Dermis blood vessel endothelial cell (primary cell): ENCODE measurements around the gene KAT6B. TPM values are rescaled to one million over a fixed set of nuclear protein-coding genes. Genes with fewer than 3 reads are reported as not detected.
"Not testable (repeated sequence)": the region's sequence is repeated elsewhere in the genome, so short reads cannot be mapped to it uniquely, and the experiment has no call there.

Experiments
- DNase-seq: peaks from one replicate; pipeline ENCODE4 v3.0.0; 2010
- total RNA-seq: library from RNA; depleted of rRNA; stranded (reverse); fragments of >200 nt; gene quantifications from 2 replicates; pipeline ENCODE4 v1.2.3, GENCODE V29; 2014

KAT6B gene
- total RNA-seq, 1 donor from 2014 or later: 26.5 TPM

GRCh38 chr10:74862625-74863024 lies 36.2 kb downstream of the KAT6B start:
- DNase-seq: no peak

- no peak for DNase-seq
Measured at GRCh38 chr10:74863551-74863950, 37.2 kb downstream of the KAT6B start.

- no peak for DNase-seq
Measured at GRCh38 chr10:74867351-74867750, 41.0 kb downstream of the KAT6B start.

GRCh38 chr10:74868392-74868977 lies 42.1 kb downstream of the KAT6B start:
- no peak for DNase-seq

GRCh38 chr10:74869635-74870034 lies 43.2 kb downstream of the KAT6B start:
- DNase-seq: no peak

- DNase-seq: no peak
Measured at GRCh38 chr10:74870191-74870590, 43.8 kb downstream of the KAT6B start.

GRCh38 chr10:74871595-74872382 lies 45.4 kb downstream of the KAT6B start:
- DNase-seq: no peak

- no peak for DNase-seq
Measured at GRCh38 chr10:74873803-74874454, 47.5 kb downstream of the KAT6B start.

GRCh38 chr10:74874649-74875048 lies 48.2 kb downstream of the KAT6B start:
- DNase-seq: no peak

- no peak for DNase-seq
Measured at GRCh38 chr10:74875068-74875467, 48.7 kb downstream of the KAT6B start.

GRCh38 chr10:74875966-74876365 lies 49.6 kb downstream of the KAT6B start:
- DNase-seq: no peak

GRCh38 chr10:74877054-74877453 lies 50.7 kb downstream of the KAT6B start:
- DNase-seq: not testable (repeated sequence)

GRCh38 chr10:74877898-74878297 lies 51.5 kb downstream of the KAT6B start:
- DNase-seq: no peak

GRCh38 chr10:74880041-74880440 lies 53.6 kb downstream of the KAT6B start:
- no peak for DNase-seq

GRCh38 chr10:74881253-74881884 lies 55.0 kb downstream of the KAT6B start:
- no peak for DNase-seq

GRCh38 chr10:74882427-74882826 lies 56.0 kb downstream of the KAT6B start:
- DNase-seq: no peak

- DNase-seq: peak; percentile 11
Measured at GRCh38 chr10:74882831-74883230, 56.4 kb downstream of the KAT6B start.

- DNase-seq: no peak
Measured at GRCh38 chr10:74883428-74883827, 57.0 kb downstream of the KAT6B start.

- DNase-seq: no peak
Measured at GRCh38 chr10:74887614-74888284, 61.3 kb downstream of the KAT6B start.

- DNase-seq: peak; percentile 7
Measured at GRCh38 chr10:74888962-74889661, 62.7 kb downstream of the KAT6B start.

- DNase-seq: no peak
Measured at GRCh38 chr10:74889662-74889998, 63.2 kb downstream of the KAT6B start.

- DNase-seq: no peak
Measured at GRCh38 chr10:74890460-74890859, 64.1 kb downstream of the KAT6B start.
